HepG2 (cell line): ENCODE results near the gene METRN. TPM values are rescaled to one million over a fixed set of nuclear protein-coding genes. Genes with fewer than 3 reads are reported as not detected.

ENCODE experiments used
- CCAR2 ChIP-seq: fragments of 200-400 bp; formaldehyde crosslinking; optimal IDR thresholded peaks from 2 replicates; pipeline ENCODE3; 2018; ENCODE audit warnings: low read depth, mild to moderate bottlenecking, low read length, moderate library complexity
- DNMT3B ChIP-seq: conservative IDR thresholded peaks from 2 replicates; pipeline ENCODE4 v1.6.1; 2016; ENCODE audit warnings: missing biosample characterization, control low read depth
- FIP1L1 ChIP-seq: fragments of 200-400 bp; formaldehyde crosslinking; IDR thresholded peaks from 2 replicates; pipeline ENCODE4 v1.6.1; 2018; ENCODE audit warnings: low read depth, mild to moderate bottlenecking, low read length, moderate library complexity, borderline replicate concordance; ENCODE audit not compliant: insufficient read depth
- HNRNPH1 ChIP-seq: fragments of 200-400 bp; formaldehyde crosslinking; optimal IDR thresholded peaks from 2 replicates; pipeline ENCODE3; 2017; ENCODE audit warnings: mild to moderate bottlenecking, low read depth, low read length
- MAFF ChIP-seq: IDR thresholded peaks from 2 replicates; pipeline ENCODE4 v1.6.1; 2011; ENCODE audit warnings: low read depth, low read length, improper control_type of control experiment
- MBNL3 ChIP-seq: fragments of 250-450 bp; sonication (Bioruptor Pico); conservative IDR thresholded peaks from 2 replicates; pipeline ENCODE4 v1.8.0; 2022; ENCODE audit warnings: mild to moderate bottlenecking, inconsistent platforms
- MEF2D ChIP-seq: sonication (generic); formaldehyde crosslinking; IDR thresholded peaks from 2 replicates; pipeline ENCODE4 v1.5.1; 2020; ENCODE audit warnings: mild to moderate bottlenecking, missing genetic modification reagents
- RFXAP ChIP-seq: sonication (generic); formaldehyde crosslinking; IDR thresholded peaks from 2 replicates; pipeline ENCODE4 v1.4.0; 2020; ENCODE audit warnings: missing genetic modification reagents, borderline replicate concordance
- RXRB ChIP-seq: IDR thresholded peaks from 2 replicates; pipeline ENCODE4 v1.6.1; 2016; ENCODE audit warnings: borderline replicate concordance, missing genetic modification reagents, missing compliant biosample characterization
- SIX1 ChIP-seq: sonication (generic); formaldehyde crosslinking; IDR thresholded peaks from 2 replicates; pipeline ENCODE4 v1.4.0; 2020; ENCODE audit warnings: missing genetic modification reagents, borderline replicate concordance
- TCF7 ChIP-seq: sonication (generic); IDR thresholded peaks from 2 replicates; pipeline ENCODE4 v1.6.1; 2016; ENCODE audit warnings: antibody characterized with exemption, low read depth
- ZBTB38 ChIP-seq: sonication (generic); formaldehyde crosslinking; IDR thresholded peaks from 2 replicates; pipeline ENCODE4 v1.5.1; 2020; ENCODE audit warnings: mild to moderate bottlenecking, missing genetic modification reagents
- ZNF761 ChIP-seq: sonication (generic); formaldehyde crosslinking; conservative IDR thresholded peaks from 2 replicates; pipeline ENCODE4 v1.4.0; 2020; ENCODE audit warnings: mild to moderate bottlenecking, missing genetic modification reagents
- ZSCAN9 ChIP-seq: IDR thresholded peaks from 2 replicates; pipeline ENCODE4 v1.6.1; 2016; ENCODE audit warnings: borderline replicate concordance
- polyA plus RNA-seq, 8 experiments: library from polyadenylated mRNA; depleted of rRNA in 3 of 8; stranded (reverse) in 7 of 8; unstranded in 1 of 8; fragments of >200 nt; fragmentation: Illumina TruSeq in 4 of 8; extraction: Trizol in 4 of 8; gene quantifications; 2 replicates each; pipeline versions ENCODE4 v1.2.1 to v1.2.3, GENCODE V29; 2011 to 2016; ENCODE audit warnings: low read depth in 4 of 8, missing spikeins in 1 of 8, mixed read lengths in 1 of 8; ENCODE audit not compliant: insufficient read depth in 1 of 8
- total RNA-seq, 5 experiments: library from RNA; depleted of rRNA; stranded (reverse); fragments of >200 nt; fragmentation: Illumina TruSeq; extraction: Trizol; gene quantifications; 2 replicates each; pipeline ENCODE4 v1.2.3, GENCODE V29; 2016; ENCODE audit warnings: low read depth in 1 of 5
- TF ChIP-seq, protein P1 (sequence below): sonication (generic); formaldehyde crosslinking; conservative IDR thresholded peaks from 2 replicates; pipeline ENCODE4 v1.4.0; 2020; ENCODE audit warnings: mild to moderate bottlenecking, missing genetic modification reagents, moderate library complexity
- TF ChIP-seq, protein P2 (sequence below): sonication (generic); formaldehyde crosslinking; conservative IDR thresholded peaks from 2 replicates; pipeline ENCODE4 v1.4.0; 2020; ENCODE audit warnings: missing genetic modification reagents
- TF ChIP-seq, protein P3 (sequence below): conservative IDR thresholded peaks from 2 replicates; pipeline ENCODE4 v1.6.1; 2018; ENCODE audit warnings: missing genetic modification reagents
- TF ChIP-seq, protein P4 (sequence below): sonication (generic); IDR thresholded peaks from 2 replicates; pipeline ENCODE4 v1.6.1; 2016; ENCODE audit warnings: low read depth, borderline replicate concordance
- TF ChIP-seq, protein P5 (sequence below): IDR thresholded peaks from 2 replicates; pipeline ENCODE4 v1.6.1; 2016; ENCODE audit warnings: missing compliant biosample characterization, missing genetic modification reagents, borderline replicate concordance

The METRN gene
- total and polyA plus RNA-seq, 2 of the 13 experiments (the other 11 are each of a cell fraction or from before 2014, with no cell fraction given), result 25.5 to 46.1 TPM

DNA sequence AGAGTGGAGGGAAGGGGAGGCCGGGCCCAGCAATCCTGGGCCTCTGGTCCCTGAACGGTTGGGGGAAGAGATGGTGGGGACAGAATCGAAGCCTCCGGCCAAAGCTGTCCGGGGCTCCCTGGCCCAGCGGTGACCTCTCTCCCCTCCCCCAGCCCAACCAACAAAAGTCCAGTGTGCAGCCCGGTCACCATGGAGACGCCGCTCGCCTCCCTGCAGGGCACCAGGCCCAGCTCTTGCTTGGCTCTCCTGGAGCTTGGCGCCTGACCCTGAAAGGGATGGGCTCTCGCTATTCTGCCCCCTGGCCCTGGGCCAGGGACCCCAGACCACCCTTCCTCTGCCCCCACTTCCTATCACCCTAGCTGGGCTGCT, 1.3 kb downstream of the METRN start (continued):
- TF ChIP-seq FIP1L1, result no peak
- TF ChIP-seq CCAR2, result no peak
- TF ChIP-seq ZNF761 (CRISPR knock-in tag), result no peak
- TF ChIP-seq DNMT3B (CRISPR knock-in tag), result no peak
- TF ChIP-seq, protein P1, sequence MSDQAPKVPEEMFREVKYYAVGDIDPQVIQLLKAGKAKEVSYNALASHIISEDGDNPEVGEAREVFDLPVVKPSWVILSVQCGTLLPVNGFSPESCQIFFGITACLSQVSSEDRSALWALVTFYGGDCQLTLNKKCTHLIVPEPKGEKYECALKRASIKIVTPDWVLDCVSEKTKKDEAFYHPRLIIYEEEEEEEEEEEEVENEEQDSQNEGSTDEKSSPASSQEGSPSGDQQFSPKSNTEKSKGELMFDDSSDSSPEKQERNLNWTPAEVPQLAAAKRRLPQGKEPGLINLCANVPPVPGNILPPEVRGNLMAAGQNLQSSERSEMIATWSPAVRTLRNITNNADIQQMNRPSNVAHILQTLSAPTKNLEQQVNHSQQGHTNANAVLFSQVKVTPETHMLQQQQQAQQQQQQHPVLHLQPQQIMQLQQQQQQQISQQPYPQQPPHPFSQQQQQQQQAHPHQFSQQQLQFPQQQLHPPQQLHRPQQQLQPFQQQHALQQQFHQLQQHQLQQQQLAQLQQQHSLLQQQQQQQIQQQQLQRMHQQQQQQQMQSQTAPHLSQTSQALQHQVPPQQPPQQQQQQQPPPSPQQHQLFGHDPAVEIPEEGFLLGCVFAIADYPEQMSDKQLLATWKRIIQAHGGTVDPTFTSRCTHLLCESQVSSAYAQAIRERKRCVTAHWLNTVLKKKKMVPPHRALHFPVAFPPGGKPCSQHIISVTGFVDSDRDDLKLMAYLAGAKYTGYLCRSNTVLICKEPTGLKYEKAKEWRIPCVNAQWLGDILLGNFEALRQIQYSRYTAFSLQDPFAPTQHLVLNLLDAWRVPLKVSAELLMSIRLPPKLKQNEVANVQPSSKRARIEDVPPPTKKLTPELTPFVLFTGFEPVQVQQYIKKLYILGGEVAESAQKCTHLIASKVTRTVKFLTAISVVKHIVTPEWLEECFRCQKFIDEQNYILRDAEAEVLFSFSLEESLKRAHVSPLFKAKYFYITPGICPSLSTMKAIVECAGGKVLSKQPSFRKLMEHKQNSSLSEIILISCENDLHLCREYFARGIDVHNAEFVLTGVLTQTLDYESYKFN (CRISPR knock-in tag), result peak; percentile 48
- TF ChIP-seq, protein P2, sequence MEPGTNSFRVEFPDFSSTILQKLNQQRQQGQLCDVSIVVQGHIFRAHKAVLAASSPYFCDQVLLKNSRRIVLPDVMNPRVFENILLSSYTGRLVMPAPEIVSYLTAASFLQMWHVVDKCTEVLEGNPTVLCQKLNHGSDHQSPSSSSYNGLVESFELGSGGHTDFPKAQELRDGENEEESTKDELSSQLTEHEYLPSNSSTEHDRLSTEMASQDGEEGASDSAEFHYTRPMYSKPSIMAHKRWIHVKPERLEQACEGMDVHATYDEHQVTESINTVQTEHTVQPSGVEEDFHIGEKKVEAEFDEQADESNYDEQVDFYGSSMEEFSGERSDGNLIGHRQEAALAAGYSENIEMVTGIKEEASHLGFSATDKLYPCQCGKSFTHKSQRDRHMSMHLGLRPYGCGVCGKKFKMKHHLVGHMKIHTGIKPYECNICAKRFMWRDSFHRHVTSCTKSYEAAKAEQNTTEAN (CRISPR knock-in tag), result no peak
- TF ChIP-seq ZSCAN9 (CRISPR knock-in tag), result no peak
- no peak for TF ChIP-seq ZBTB38
- TF ChIP-seq SIX1 (CRISPR knock-in tag), result no peak
- TF ChIP-seq, protein P3, sequence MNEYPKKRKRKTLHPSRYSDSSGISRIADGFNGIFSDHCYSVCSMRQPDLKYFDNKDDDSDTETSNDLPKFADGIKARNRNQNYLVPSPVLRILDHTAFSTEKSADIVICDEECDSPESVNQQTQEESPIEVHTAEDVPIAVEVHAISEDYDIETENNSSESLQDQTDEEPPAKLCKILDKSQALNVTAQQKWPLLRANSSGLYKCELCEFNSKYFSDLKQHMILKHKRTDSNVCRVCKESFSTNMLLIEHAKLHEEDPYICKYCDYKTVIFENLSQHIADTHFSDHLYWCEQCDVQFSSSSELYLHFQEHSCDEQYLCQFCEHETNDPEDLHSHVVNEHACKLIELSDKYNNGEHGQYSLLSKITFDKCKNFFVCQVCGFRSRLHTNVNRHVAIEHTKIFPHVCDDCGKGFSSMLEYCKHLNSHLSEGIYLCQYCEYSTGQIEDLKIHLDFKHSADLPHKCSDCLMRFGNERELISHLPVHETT (CRISPR knock-in tag), result no peak
- no peak for TF ChIP-seq MBNL3 (CRISPR knock-in tag)
- TF ChIP-seq TCF7, result no peak
- TF ChIP-seq, protein P4, sequence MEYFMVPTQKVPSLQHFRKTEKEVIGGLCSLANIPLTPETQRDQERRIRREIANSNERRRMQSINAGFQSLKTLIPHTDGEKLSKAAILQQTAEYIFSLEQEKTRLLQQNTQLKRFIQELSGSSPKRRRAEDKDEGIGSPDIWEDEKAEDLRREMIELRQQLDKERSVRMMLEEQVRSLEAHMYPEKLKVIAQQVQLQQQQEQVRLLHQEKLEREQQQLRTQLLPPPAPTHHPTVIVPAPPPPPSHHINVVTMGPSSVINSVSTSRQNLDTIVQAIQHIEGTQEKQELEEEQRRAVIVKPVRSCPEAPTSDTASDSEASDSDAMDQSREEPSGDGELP, result peak; percentile 10; the same call in 1 of the 2 replicates
- TF ChIP-seq, protein P5, sequence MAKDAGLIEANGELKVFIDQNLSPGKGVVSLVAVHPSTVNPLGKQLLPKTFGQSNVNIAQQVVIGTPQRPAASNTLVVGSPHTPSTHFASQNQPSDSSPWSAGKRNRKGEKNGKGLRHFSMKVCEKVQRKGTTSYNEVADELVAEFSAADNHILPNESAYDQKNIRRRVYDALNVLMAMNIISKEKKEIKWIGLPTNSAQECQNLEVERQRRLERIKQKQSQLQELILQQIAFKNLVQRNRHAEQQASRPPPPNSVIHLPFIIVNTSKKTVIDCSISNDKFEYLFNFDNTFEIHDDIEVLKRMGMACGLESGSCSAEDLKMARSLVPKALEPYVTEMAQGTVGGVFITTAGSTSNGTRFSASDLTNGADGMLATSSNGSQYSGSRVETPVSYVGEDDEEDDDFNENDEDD (CRISPR knock-in tag), result no peak
- TF ChIP-seq MEF2D (CRISPR knock-in tag), result no peak
- TF ChIP-seq RFXAP (CRISPR knock-in tag), result no peak
- no peak for TF ChIP-seq HNRNPH1
- peak; percentile 46; the same call in 1 of the 2 replicates for TF ChIP-seq RXRB (CRISPR knock-in tag)
- no peak for TF ChIP-seq MAFF
